ENCODE measurements around the gene MACROD1. TPM values are rescaled to one million over a fixed set of nuclear protein-coding genes. Genes with fewer than 3 reads are reported as not detected.

Gene MACROD1
- total RNA-seq, 1 experiment from 2014 or later: not detected

- no peaks in the 10 kb centered on the region for H3K4me1 ChIP-seq (ENCODE audit: low read length)
- no peaks in the 10 kb centered on the region for H4K20me1 ChIP-seq (ENCODE audit: insufficient read depth, low read depth, low read length)
- H3K36me3 ChIP-seq (ENCODE audit: insufficient read depth, low read length): no peaks in the 10 kb centered on the region
- no peak overlapping the region for H3K9ac ChIP-seq (ENCODE audit: low read length)
- no peak for DNase-seq
- no peaks in the 10 kb centered on the region for H3K79me2 ChIP-seq (ENCODE audit: low read length)
- H3K27me3 ChIP-seq (ENCODE audit: low read length): no peaks in the 10 kb centered on the region
- H2AFZ ChIP-seq (ENCODE audit: low read length): no peak overlapping the region
- no peak overlapping the region for H3K4me2 ChIP-seq (ENCODE audit: low read depth, low read length, poor library complexity, severe bottlenecking)
- H3K9me3 ChIP-seq (ENCODE audit: low read length): no peaks in the 10 kb centered on the region
- H3K9me2 ChIP-seq (replicated peaks; ENCODE audit: insufficient read depth, low read length): no peaks in the 10 kb centered on the region
- no peak overlapping the region for H3K27ac ChIP-seq (ENCODE audit: low read length)
- H3K4me3 ChIP-seq (ENCODE audit: low read length): no peak overlapping the region
Observed at GRCh38 chr11:64073542-64073941, 92.4 kb downstream of the MACROD1 start.

DNA sequence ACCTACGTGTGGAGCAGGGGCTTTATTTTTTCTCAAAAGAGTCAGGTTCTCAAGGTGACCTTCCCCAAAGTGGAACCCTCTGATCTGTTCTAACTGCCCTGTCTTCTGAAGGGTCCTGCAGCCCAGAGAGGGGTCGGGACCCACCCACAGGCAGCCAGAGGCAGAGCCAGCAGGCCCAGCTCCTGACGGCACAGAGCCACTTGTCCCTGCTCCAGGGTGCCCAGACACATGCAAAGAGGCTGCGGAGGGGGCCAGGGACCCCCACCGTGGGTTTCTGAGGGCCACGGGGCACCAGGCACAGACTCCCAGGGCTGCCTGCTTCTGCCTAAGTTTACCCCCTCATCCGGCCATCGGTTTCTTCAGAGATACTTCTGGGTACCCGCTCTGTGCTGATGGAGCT, 93.0 kb downstream of the MACROD1 start:
- Histone ChIP-seq H3K4me1 (ENCODE audit: low read length) (no peaks in the 10 kb centered on the region), H3K4me3 (ENCODE audit: low read length) (no peak overlapping the region), H3K4me2 (ENCODE audit: low read depth, low read length, poor library complexity, severe bottlenecking) (no peak overlapping the region), H3K36me3 (ENCODE audit: insufficient read depth, low read length) (no peaks in the 10 kb centered on the region), H4K20me1 (ENCODE audit: insufficient read depth, low read depth, low read length) (no peaks in the 10 kb centered on the region), H3K27ac (ENCODE audit: low read length) (no peak overlapping the region), H3K27me3 (ENCODE audit: low read length) (no peaks in the 10 kb centered on the region), H3K9me3 (ENCODE audit: low read length) (no peaks in the 10 kb centered on the region), H3K9me2 (replicated peaks; ENCODE audit: insufficient read depth, low read length) (no peaks in the 10 kb centered on the region), H3K79me2 (ENCODE audit: low read length) (no peaks in the 10 kb centered on the region), H3K9ac (ENCODE audit: low read length) (no peak overlapping the region), H2AFZ (ENCODE audit: low read length) (no peak overlapping the region)
- DNase-seq: no peak

DNA sequence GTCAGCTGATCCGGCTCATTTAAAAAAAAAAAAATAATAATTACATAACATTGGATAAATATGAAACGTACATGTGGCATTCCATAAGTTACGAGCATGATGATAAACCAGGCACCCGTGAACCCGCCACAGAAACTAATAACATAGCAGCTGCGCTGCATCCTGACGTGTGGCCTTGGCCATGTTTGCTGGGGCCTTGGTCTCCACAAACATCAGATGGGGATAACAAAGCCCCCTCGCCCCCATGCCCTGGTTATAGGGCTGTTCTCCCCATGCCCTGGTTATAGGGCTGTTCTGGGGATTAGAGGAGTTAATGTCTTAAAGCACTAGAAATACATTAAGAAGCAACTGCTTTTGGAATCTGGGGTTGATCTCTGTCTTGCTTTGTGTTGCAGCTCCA, 93.5 kb downstream of the MACROD1 start:
- H2AFZ ChIP-seq (ENCODE audit: low read length): no peak overlapping the region
- no peak for DNase-seq
- H3K27me3 ChIP-seq (ENCODE audit: low read length): no peaks in the 10 kb centered on the region
- H3K4me3 ChIP-seq (ENCODE audit: low read length): no peak overlapping the region
- H3K9me3 ChIP-seq (ENCODE audit: low read length): no peaks in the 10 kb centered on the region
- no peak overlapping the region for H3K4me2 ChIP-seq (ENCODE audit: low read depth, low read length, poor library complexity, severe bottlenecking)
- no peaks in the 10 kb centered on the region for H3K36me3 ChIP-seq (ENCODE audit: insufficient read depth, low read length)
- no peaks in the 10 kb centered on the region for H3K79me2 ChIP-seq (ENCODE audit: low read length)
- H3K9me2 ChIP-seq (replicated peaks; ENCODE audit: insufficient read depth, low read length): no peaks in the 10 kb centered on the region
- no peak overlapping the region for H3K9ac ChIP-seq (ENCODE audit: low read length)
- H3K4me1 ChIP-seq (ENCODE audit: low read length): no peaks in the 10 kb centered on the region
- no peaks in the 10 kb centered on the region for H4K20me1 ChIP-seq (ENCODE audit: insufficient read depth, low read depth, low read length)
- no peak overlapping the region for H3K27ac ChIP-seq (ENCODE audit: low read length)

GRCh38 chr11:64071849-64072248, 94.1 kb downstream of the MACROD1 start:
- Histone ChIP-seq H3K79me2 (ENCODE audit: low read length) (no peaks in the 10 kb centered on the region), H3K27me3 (ENCODE audit: low read length) (no peaks in the 10 kb centered on the region), H3K9me2 (replicated peaks; ENCODE audit: insufficient read depth, low read length) (no peaks in the 10 kb centered on the region), H3K4me1 (ENCODE audit: low read length) (no peaks in the 10 kb centered on the region), H3K9me3 (ENCODE audit: low read length) (no peaks in the 10 kb centered on the region), H3K4me2 (ENCODE audit: low read depth, low read length, poor library complexity, severe bottlenecking) (no peak overlapping the region), H4K20me1 (ENCODE audit: insufficient read depth, low read depth, low read length) (no peaks in the 10 kb centered on the region), H3K9ac (ENCODE audit: low read length) (no peak overlapping the region), H2AFZ (ENCODE audit: low read length) (no peak overlapping the region), H3K27ac (ENCODE audit: low read length) (no peak overlapping the region), H3K4me3 (ENCODE audit: low read length) (no peak overlapping the region), H3K36me3 (ENCODE audit: insufficient read depth, low read length) (no peaks in the 10 kb centered on the region)
- no peak for DNase-seq

GRCh38 chr11:64070314-64070681, 95.6 kb downstream of the MACROD1 start:
- Histone ChIP-seq H3K9me3 (ENCODE audit: low read length) (no peaks in the 10 kb centered on the region), H3K4me3 (ENCODE audit: low read length) (no peak overlapping the region), H3K9ac (ENCODE audit: low read length) (no peak overlapping the region), H4K20me1 (ENCODE audit: insufficient read depth, low read depth, low read length) (no peaks in the 10 kb centered on the region), H3K27ac (ENCODE audit: low read length) (no peak overlapping the region), H3K27me3 (ENCODE audit: low read length) (no peaks in the 10 kb centered on the region), H3K4me2 (ENCODE audit: low read depth, low read length, poor library complexity, severe bottlenecking) (no peak overlapping the region), H2AFZ (ENCODE audit: low read length) (no peak overlapping the region), H3K79me2 (ENCODE audit: low read length) (no peaks in the 10 kb centered on the region), H3K9me2 (replicated peaks; ENCODE audit: insufficient read depth, low read length) (no peaks in the 10 kb centered on the region), H3K36me3 (ENCODE audit: insufficient read depth, low read length) (no peaks in the 10 kb centered on the region), H3K4me1 (ENCODE audit: low read length) (no peaks in the 10 kb centered on the region)
- no peak for DNase-seq

DNA sequence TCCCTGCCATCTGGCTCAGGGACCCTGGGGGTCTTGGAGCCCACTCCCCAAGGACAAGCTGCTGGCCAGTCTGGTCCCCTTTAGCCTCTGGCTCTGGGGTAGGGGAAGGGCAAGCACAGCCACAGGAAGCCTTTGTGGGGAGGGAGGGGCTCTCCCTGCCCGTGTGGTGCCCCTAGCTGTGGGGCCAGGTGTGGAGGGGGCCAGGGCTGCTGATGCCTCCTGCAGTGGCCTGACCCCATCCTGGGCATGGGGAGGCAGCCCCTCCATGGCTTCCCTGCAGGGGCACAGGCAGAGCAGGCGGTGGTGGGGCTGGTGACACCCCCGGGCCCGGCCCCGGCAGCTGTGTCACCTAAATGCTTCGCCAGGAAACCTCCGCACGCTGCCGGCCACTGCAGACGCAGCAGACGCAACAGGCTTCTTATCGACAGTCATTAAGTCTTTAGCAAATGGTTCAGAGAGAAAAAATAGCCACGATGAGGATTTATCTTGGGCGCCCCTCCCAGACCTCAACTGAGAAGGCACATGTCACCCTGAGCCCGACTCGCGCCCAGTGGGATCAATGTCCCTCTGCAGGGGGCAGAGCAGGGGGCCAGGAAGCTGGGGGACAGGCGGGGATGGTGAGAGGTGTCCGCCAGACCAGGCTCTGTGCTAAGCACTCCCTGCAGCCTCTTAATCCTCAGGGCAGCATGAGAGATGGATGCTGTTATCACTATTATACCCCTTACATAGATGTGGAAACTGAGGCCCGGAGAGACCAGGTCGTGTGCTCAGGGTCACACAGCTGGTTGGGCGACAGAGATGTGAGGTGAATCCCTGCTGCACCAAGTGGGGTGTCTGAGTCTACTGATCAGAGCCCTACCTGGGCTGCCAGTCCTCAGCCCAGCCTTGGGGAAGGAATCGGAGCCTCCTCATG, 96.3 kb downstream of the MACROD1 start:
- no peaks in the 10 kb centered on the region for H3K79me2 ChIP-seq (ENCODE audit: low read length)
- no peak for DNase-seq
- H3K4me3 ChIP-seq (ENCODE audit: low read length): no peak overlapping the region
- H3K4me1 ChIP-seq (ENCODE audit: low read length): no peaks in the 10 kb centered on the region
- H3K36me3 ChIP-seq (ENCODE audit: insufficient read depth, low read length): no peaks in the 10 kb centered on the region
- H3K9ac ChIP-seq (ENCODE audit: low read length): no peak overlapping the region
- no peak overlapping the region for H2AFZ ChIP-seq (ENCODE audit: low read length)
- H3K27me3 ChIP-seq (ENCODE audit: low read length): no peaks in the 10 kb centered on the region
- H3K4me2 ChIP-seq (ENCODE audit: low read depth, low read length, poor library complexity, severe bottlenecking): no peak overlapping the region
- no peaks in the 10 kb centered on the region for H4K20me1 ChIP-seq (ENCODE audit: insufficient read depth, low read depth, low read length)
- H3K9me3 ChIP-seq (ENCODE audit: low read length): no peaks in the 10 kb centered on the region
- no peaks in the 10 kb centered on the region for H3K9me2 ChIP-seq (replicated peaks; ENCODE audit: insufficient read depth, low read length)
- H3K27ac ChIP-seq (ENCODE audit: low read length): no peak overlapping the region

- Histone ChIP-seq H4K20me1 (ENCODE audit: insufficient read depth, low read depth, low read length) (no peaks in the 10 kb centered on the region), H3K9me3 (ENCODE audit: low read length) (no peaks in the 10 kb centered on the region), H3K36me3 (ENCODE audit: insufficient read depth, low read length) (no peaks in the 10 kb centered on the region), H3K4me2 (ENCODE audit: low read depth, low read length, poor library complexity, severe bottlenecking) (no peak overlapping the region), H2AFZ (ENCODE audit: low read length) (no peak overlapping the region), H3K4me3 (ENCODE audit: low read length) (no peak overlapping the region), H3K4me1 (ENCODE audit: low read length) (no peaks in the 10 kb centered on the region), H3K79me2 (ENCODE audit: low read length) (no peaks in the 10 kb centered on the region), H3K27ac (ENCODE audit: low read length) (no peak overlapping the region), H3K9ac (ENCODE audit: low read length) (no peak overlapping the region), H3K9me2 (replicated peaks; ENCODE audit: insufficient read depth, low read length) (no peaks in the 10 kb centered on the region), H3K27me3 (ENCODE audit: low read length) (no peaks in the 10 kb centered on the region)
- DNase-seq: no peak
Observed at GRCh38 chr11:64068705-64069400, 97.1 kb downstream of the MACROD1 start.

DNA sequence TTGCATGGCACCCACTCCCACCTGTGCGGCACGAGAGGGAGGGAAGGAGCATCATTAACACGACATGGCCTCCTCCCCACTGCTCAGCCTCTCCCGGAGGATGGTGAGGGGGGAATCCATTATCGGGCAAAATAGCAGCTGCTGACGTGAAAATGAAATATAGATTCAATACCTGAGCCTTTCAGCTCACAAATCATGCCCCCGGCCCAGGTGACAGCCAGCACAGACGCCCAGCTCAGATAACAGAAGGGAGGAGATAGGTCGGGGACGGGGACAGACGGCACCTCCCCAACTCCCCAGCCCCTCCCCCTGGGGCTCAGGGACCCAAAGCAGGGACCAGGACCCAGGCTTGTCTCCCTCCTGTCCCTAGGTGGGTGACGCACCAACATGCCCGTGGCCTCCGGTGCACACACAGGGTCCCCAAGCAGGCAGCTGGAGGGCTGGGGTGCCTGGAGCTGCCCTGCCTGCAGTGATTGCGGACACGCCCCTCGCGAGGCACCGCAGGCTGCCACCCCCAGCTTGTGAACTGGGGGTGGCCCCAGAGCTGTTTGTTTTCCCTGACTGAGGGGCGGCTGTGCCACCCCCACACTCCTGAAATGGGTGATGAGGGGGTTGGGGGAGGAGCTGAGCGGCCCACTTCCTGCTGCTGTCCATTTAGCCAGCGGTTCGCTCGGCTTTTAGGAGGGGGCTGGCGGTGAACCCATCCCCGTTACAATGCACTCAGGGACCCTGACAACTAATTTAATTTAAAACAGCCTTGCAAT, 98.5 kb downstream of the MACROD1 start:
- H3K9ac ChIP-seq (ENCODE audit: low read length): no peak overlapping the region
- DNase-seq: no peak
- H3K9me2 ChIP-seq (replicated peaks; ENCODE audit: insufficient read depth, low read length): no peaks in the 10 kb centered on the region
- H4K20me1 ChIP-seq (ENCODE audit: insufficient read depth, low read depth, low read length): no peaks in the 10 kb centered on the region
- no peak overlapping the region for H3K4me3 ChIP-seq (ENCODE audit: low read length)
- H3K27me3 ChIP-seq (ENCODE audit: low read length): no peaks in the 10 kb centered on the region
- H3K79me2 ChIP-seq (ENCODE audit: low read length): no peaks in the 10 kb centered on the region
- no peak overlapping the region for H3K4me2 ChIP-seq (ENCODE audit: low read depth, low read length, poor library complexity, severe bottlenecking)
- no peaks in the 10 kb centered on the region for H3K36me3 ChIP-seq (ENCODE audit: insufficient read depth, low read length)
- no peak overlapping the region for H2AFZ ChIP-seq (ENCODE audit: low read length)
- H3K27ac ChIP-seq (ENCODE audit: low read length): no peak overlapping the region
- H3K9me3 ChIP-seq (ENCODE audit: low read length): no peaks in the 10 kb centered on the region
- no peaks in the 10 kb centered on the region for H3K4me1 ChIP-seq (ENCODE audit: low read length)

All from Karpas-422 (cell line).